ENCODE data around the gene RBP4.

- TF ChIP-seq, protein P1, sequence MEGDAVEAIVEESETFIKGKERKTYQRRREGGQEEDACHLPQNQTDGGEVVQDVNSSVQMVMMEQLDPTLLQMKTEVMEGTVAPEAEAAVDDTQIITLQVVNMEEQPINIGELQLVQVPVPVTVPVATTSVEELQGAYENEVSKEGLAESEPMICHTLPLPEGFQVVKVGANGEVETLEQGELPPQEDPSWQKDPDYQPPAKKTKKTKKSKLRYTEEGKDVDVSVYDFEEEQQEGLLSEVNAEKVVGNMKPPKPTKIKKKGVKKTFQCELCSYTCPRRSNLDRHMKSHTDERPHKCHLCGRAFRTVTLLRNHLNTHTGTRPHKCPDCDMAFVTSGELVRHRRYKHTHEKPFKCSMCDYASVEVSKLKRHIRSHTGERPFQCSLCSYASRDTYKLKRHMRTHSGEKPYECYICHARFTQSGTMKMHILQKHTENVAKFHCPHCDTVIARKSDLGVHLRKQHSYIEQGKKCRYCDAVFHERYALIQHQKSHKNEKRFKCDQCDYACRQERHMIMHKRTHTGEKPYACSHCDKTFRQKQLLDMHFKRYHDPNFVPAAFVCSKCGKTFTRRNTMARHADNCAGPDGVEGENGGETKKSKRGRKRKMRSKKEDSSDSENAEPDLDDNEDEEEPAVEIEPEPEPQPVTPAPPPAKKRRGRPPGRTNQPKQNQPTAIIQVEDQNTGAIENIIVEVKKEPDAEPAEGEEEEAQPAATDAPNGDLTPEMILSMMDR (IDR thresholded peaks at IDR 0.05; ENCODE audit: low read length): no peak
- TF ChIP-seq EZH2phosphoT487 (IDR thresholded peaks at IDR 0.05; ENCODE audit: low read length): no peak
These were observed 50.4 kb downstream of the RBP4 start for GRCh38 chr10:93550606-93551005.

Data from MM.1S (cell line).